ENCODE measurements around the gene ADARB2. TPM values are rescaled to one million over a fixed set of nuclear protein-coding genes. Genes with fewer than 3 reads are reported as not detected.

The ADARB2 gene
- total and polyA plus RNA-seq, 2 experiments from 2014 or later: 0.13 to 0.48 TPM

GRCh38 chr10:1410032-1410431 lies 327.3 kb downstream of the ADARB2 start:
- H4K20me1 ChIP-seq (ENCODE audit: insufficient read depth, poor library complexity, severe bottlenecking): no peaks in the 10 kb centered on the region
- H3K9me2 ChIP-seq (replicated peaks; ENCODE audit: insufficient read depth): no peaks in the 10 kb centered on the region
- H3K79me2 ChIP-seq: no peaks in the 10 kb centered on the region
- H2AFZ ChIP-seq: no peak overlapping the region
- TF ChIP-seq CTCF (IDR thresholded peaks at IDR 0.05; ENCODE audit: poor library complexity): no peak
- no peak for TF ChIP-seq EZH2 (IDR thresholded peaks at IDR 0.05; ENCODE audit: borderline replicate concordance)
- no peak for TF ChIP-seq EZH2phosphoT487 (IDR thresholded peaks at IDR 0.05; ENCODE audit: low read depth, severe bottlenecking, unreplicated experiment)
- WGBS (ENCODE audit: low lambda C conversion rate, missing lambda C conversion rate): 91% methylated on average over 7 of the region's 11 CpGs
- no peaks in the 10 kb centered on the region for H3K36me3 ChIP-seq (replicated peaks; ENCODE audit: insufficient read depth, low read depth)
- no peaks in the 10 kb centered on the region for H3K9me3 ChIP-seq (ENCODE audit: low read depth)
- H3K4me2 ChIP-seq: no peak overlapping the region
- H3K27ac ChIP-seq: no peak overlapping the region
- no peak overlapping the region for H3K4me3 ChIP-seq
- DNase-seq (ENCODE audit: low spot score): no peak
- no peaks in the 10 kb centered on the region for H3K27me3 ChIP-seq
- H3K4me1 ChIP-seq (ENCODE audit: insufficient read depth): no peaks in the 10 kb centered on the region

- H3K36me3 ChIP-seq (replicated peaks; ENCODE audit: insufficient read depth, low read depth): no peaks in the 10 kb centered on the region
- 85% methylated on average over 16 of the region's 16 CpGs for WGBS (ENCODE audit: low lambda C conversion rate, missing lambda C conversion rate)
- no peaks in the 10 kb centered on the region for H3K27me3 ChIP-seq
- H3K4me3 ChIP-seq: no peak overlapping the region
- H3K79me2 ChIP-seq: no peaks in the 10 kb centered on the region
- H3K4me1 ChIP-seq (ENCODE audit: insufficient read depth): no peaks in the 10 kb centered on the region
- no peak overlapping the region for H2AFZ ChIP-seq
- H3K27ac ChIP-seq: no peak overlapping the region
- H3K9me3 ChIP-seq (ENCODE audit: low read depth): no peaks in the 10 kb centered on the region
- TF ChIP-seq CTCF (IDR thresholded peaks at IDR 0.05; ENCODE audit: poor library complexity) (no peak), EZH2phosphoT487 (IDR thresholded peaks at IDR 0.05; ENCODE audit: low read depth, severe bottlenecking, unreplicated experiment) (no peak), EZH2 (IDR thresholded peaks at IDR 0.05; ENCODE audit: borderline replicate concordance) (no peak)
- no peaks in the 10 kb centered on the region for H4K20me1 ChIP-seq (ENCODE audit: insufficient read depth, poor library complexity, severe bottlenecking)
- no peak overlapping the region for H3K4me2 ChIP-seq
- no peak for DNase-seq (ENCODE audit: low spot score)
- H3K9me2 ChIP-seq (replicated peaks; ENCODE audit: insufficient read depth): no peaks in the 10 kb centered on the region
Observed at GRCh38 chr10:1409392-1409791, 327.9 kb downstream of the ADARB2 start.

- WGBS (ENCODE audit: low lambda C conversion rate, missing lambda C conversion rate): 86% methylated on average over 24 of the region's 26 CpGs
- TF ChIP-seq EZH2phosphoT487 (IDR thresholded peaks at IDR 0.05; ENCODE audit: low read depth, severe bottlenecking, unreplicated experiment) (no peak), CTCF (IDR thresholded peaks at IDR 0.05; ENCODE audit: poor library complexity) (no peak), EZH2 (IDR thresholded peaks at IDR 0.05; ENCODE audit: borderline replicate concordance) (no peak)
- H3K4me1 ChIP-seq (ENCODE audit: insufficient read depth): no peaks in the 10 kb centered on the region
Observed at GRCh38 chr10:1408651-1409367, 328.5 kb downstream of the ADARB2 start.

More at GRCh38 chr10:1408651-1409367, 328.5 kb downstream of the ADARB2 start:
- H4K20me1 ChIP-seq (ENCODE audit: insufficient read depth, poor library complexity, severe bottlenecking): no peaks in the 10 kb centered on the region
- H2AFZ ChIP-seq: no peak overlapping the region
- no peaks in the 10 kb centered on the region for H3K9me3 ChIP-seq (ENCODE audit: low read depth)
- no peaks in the 10 kb centered on the region for H3K9me2 ChIP-seq (replicated peaks; ENCODE audit: insufficient read depth)
- H3K4me2 ChIP-seq: no peak overlapping the region
- no peaks in the 10 kb centered on the region for H3K27me3 ChIP-seq
- no peak overlapping the region for H3K27ac ChIP-seq
- no peaks in the 10 kb centered on the region for H3K36me3 ChIP-seq (replicated peaks; ENCODE audit: insufficient read depth, low read depth)
- DNase-seq (ENCODE audit: low spot score): no peak
- no peaks in the 10 kb centered on the region for H3K79me2 ChIP-seq
- no peak overlapping the region for H3K4me3 ChIP-seq

All from hepatocyte (in vitro differentiated cells).